GM12865 (cell line): ENCODE measurements around the gene C17orf114.

Experiments used
- DNase-seq: peaks from one replicate; pipeline ENCODE4 v3.0.0; 2010; ENCODE audit warnings: low read depth
- H3K4me3 ChIP-seq: 2 replicates; pipeline ENCODE4 v1.5.1; 2011; ENCODE audit warnings: mild to moderate bottlenecking, low read depth, low read length, control low read depth
- CTCF ChIP-seq: IDR thresholded peaks from 2 replicates; pipeline ENCODE4 v1.5.1; 2011; ENCODE audit warnings: low read length, control low read depth, low read depth, inconsistent platforms; ENCODE audit not compliant: insufficient read depth; ENCODE audit errors: missing control alignments

Gene C17orf114

DNA sequence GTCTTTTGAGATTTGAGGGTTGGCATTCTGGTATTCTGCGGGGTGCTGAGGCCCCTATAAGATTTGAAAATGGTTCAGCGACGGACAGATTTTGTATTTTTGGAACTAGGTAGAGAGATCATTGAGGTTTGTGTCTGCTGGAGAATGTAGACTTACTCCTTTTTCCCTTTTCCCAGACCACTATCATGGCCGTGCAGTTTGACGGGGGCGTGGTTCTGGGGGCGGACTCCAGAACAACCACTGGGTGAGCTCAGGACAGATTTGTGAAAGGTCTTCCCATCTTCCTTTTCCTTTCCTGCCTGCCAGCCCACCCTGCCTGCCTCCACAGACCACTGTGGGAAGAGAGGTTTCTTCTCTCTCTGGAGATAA, 5.6 kb downstream of the C17orf114 start:
- DNase-seq = peak; percentile 40
- peak overlapping the region; percentile 49 for H3K4me3 ChIP-seq
- no peak for TF ChIP-seq CTCF

DNA sequence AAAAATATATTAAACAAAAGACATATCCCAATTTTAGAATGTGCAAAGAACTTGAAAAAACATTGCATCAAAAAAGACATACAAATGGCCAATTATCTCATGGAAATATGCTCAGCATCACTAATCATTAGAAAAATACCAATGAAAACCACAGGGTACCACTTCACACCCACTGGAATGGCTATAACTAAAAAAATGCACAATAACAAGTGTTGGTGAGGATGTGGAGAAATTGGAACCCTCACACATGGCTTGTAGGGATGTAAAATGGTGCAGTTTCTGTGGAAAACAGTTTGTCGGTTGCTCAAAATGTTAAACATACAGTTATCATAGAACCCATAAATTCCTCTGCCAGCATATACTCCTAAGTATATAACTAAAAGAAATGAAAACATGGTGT, 7.0 kb downstream of the C17orf114 start:
- no peak for DNase-seq
- H3K4me3 ChIP-seq = no peak overlapping the region
- no peak for TF ChIP-seq CTCF

GRCh38 chr17:4790705-4791088, 11.4 kb downstream of the C17orf114 start:
- TF ChIP-seq CTCF = no peak
- H3K4me3 ChIP-seq = peak overlapping the region; percentile 73
- DNase-seq = no peak

DNA sequence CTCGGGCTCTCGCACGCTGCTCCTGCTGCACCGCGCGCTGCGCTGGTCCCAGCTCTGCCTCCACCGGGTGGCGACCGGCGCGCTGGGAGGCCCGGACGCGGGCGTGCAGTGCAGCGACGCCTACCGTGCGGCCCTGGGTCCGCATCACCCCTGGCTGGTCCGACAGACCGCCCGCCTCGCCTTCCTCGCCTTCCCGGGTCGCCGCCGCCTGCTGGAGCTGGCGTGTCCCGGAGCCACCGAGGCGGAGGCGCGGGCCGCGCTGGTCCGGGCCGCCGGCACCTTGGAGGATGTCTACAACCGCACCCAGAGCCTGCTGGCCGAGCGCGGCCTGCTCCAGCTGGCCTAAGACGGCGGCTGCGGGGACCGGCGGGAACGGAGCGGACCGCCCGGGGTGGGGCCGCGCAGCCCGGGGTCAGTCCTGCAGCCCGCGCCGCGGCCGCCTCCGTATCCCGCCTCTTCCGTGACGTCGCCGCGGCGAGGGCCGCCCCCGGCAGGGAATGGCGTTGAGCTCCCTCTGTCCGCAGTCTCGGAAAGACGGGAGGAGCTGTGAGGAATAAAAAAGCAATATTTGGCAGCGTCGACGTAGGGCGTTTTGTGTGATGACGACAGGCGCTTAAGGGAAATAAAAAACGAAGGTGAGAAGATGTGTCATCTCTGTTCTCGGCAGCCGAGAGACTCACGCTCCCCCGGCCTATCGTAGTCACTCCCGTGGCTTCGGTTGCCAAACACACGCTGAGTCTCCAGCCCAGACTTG, 12.0 kb downstream of the C17orf114 start:
- TF ChIP-seq CTCF = peak; percentile 84
- H3K4me3 ChIP-seq = peak overlapping the region; percentile 73
- peak; percentile 92 for DNase-seq

- TF ChIP-seq CTCF = no peak
- DNase-seq = no peak
Measured at GRCh38 chr17:4789701-4789950, 12.5 kb downstream of the C17orf114 start.

GRCh38 chr17:4788807-4789700, 13.1 kb downstream of the C17orf114 start, which contains the start of gene GLTPD2:
Gene GLTPD2, plus strand, starts transcription at chr17:4788964. Its CDS starts 48 bp downstream, at chr17:4789012.
- H3K4me3 ChIP-seq = peak within 1 kb of the TSS; percentile 73

More at GRCh38 chr17:4789701-4789950, 12.5 kb downstream of the C17orf114 start:
- H3K4me3 ChIP-seq = peak overlapping the region; percentile 73

More at GRCh38 chr17:4788807-4789700, 13.1 kb downstream of the C17orf114 start, which contains the start of gene GLTPD2:
- TF ChIP-seq CTCF = no peak
- DNase-seq = no peak
